K562 (cell line): ENCODE results near the gene POLD3. TPM values are rescaled to one million over a fixed set of nuclear protein-coding genes. Genes with fewer than 3 reads are reported as not detected.
A peak's percentile ranks its signal among the peaks of the same experiment; 100 is the strongest.

ENCODE experiments used
- CBFA2T3 ChIP-seq: fragments of 450-650 bp; IDR thresholded peaks from 2 replicates; pipeline ENCODE4 v1.6.1; 2017
- CBX2 ChIP-seq: fragments of 200-600 bp; sonication (generic); IDR thresholded peaks from one replicate; pipeline ENCODE4 v1.6.1; 2012; ENCODE audit warnings: mild to moderate bottlenecking, low read length, inconsistent platforms; ENCODE audit not compliant: insufficient read depth, poor library complexity, severe bottlenecking
- CREB1 ChIP-seq, 2 experiments: sonication (generic) in 1 of 2; formaldehyde crosslinking in 1 of 2; IDR thresholded peaks; 2 replicates each; pipeline versions ENCODE4 v1.6.1 to v1.8.0; 2012 to 2022; ENCODE audit warnings: inconsistent platforms in 1 of 2, mild to moderate bottlenecking in 1 of 2, missing genetic modification reagents in 1 of 2, moderate library complexity in 1 of 2
- ESRRA ChIP-seq: fragments of 450-650 bp; IDR thresholded peaks from 2 replicates; pipeline ENCODE4 v1.6.1; 2014; ENCODE audit warnings: low read depth, mild to moderate bottlenecking, moderate library complexity, borderline replicate concordance
- FOXK1 ChIP-seq: sonication (generic); formaldehyde crosslinking; IDR thresholded peaks from 2 replicates; pipeline ENCODE4 v1.8.0; 2022; ENCODE audit warnings: missing genetic modification reagents, mild to moderate bottlenecking, borderline replicate concordance
- FOXM1 ChIP-seq, 2 experiments: fragments of 450-650 bp in 1 of 2; sonication (generic) in 1 of 2; formaldehyde crosslinking in 1 of 2; IDR thresholded peaks; 2 replicates each; pipeline versions ENCODE4 v1.6.1 to v1.9.0; 2017 to 2022; ENCODE audit warnings: low read depth in 2 of 2, mild to moderate bottlenecking in 2 of 2, missing genetic modification reagents in 1 of 2, moderate library complexity in 1 of 2
- HCFC1 ChIP-seq: IDR thresholded peaks from 2 replicates; pipeline ENCODE4 v1.6.1; 2012; ENCODE audit warnings: low read depth, low read length, improper control_type of control experiment
- NR2C1 ChIP-seq, 2 experiments: fragments of 450-650 bp; IDR thresholded peaks; 2 replicates each; pipeline ENCODE4 v1.6.1; 2017; ENCODE audit warnings: mild to moderate bottlenecking in 2 of 2, antibody characterized with exemption in 1 of 2, inconsistent platforms in 1 of 2, missing compliant biosample characterization in 1 of 2, missing genetic modification characterization in 1 of 2
- POLR2AphosphoS5 ChIP-seq: IDR thresholded peaks from 2 replicates; pipeline ENCODE4 v1.6.1; 2011; ENCODE audit warnings: mild to moderate bottlenecking, low read depth, low read length, moderate library complexity; ENCODE audit not compliant: control insufficient read depth, insufficient read depth
- TAF1 ChIP-seq: IDR thresholded peaks from 2 replicates; pipeline ENCODE4 v1.6.1; 2011; ENCODE audit warnings: mild to moderate bottlenecking, low read length, moderate library complexity; ENCODE audit not compliant: insufficient read depth, control insufficient read depth, severe bottlenecking; ENCODE audit errors: extremely low read depth
- ZNF232 ChIP-seq: sonication (generic); formaldehyde crosslinking; IDR thresholded peaks from 2 replicates; pipeline ENCODE4 v1.8.0; 2022; ENCODE audit warnings: mild to moderate bottlenecking, missing genetic modification reagents
- polyA plus RNA-seq, 8 experiments: library from polyadenylated mRNA; depleted of rRNA in 4 of 8; stranded (reverse) in 5 of 8; unstranded in 3 of 8; fragments of >200 nt; fragmentation: Nextera tagmentation in 2 of 8; fragmentation: Illumina TruSeq in 1 of 8; extraction: Ambion mirVana in 2 of 8; extraction: Trizol in 1 of 8; gene quantifications; 2 replicates each; pipeline versions ENCODE4 v1.2.1 to v1.2.3, GENCODE V29; 2011 to 2014; ENCODE audit warnings: inconsistent platforms in 1 of 8, missing spikeins in 1 of 8
- total RNA-seq, 7 experiments: library from RNA; depleted of rRNA in 6 of 7; stranded (reverse); fragments of >200 nt in 6 of 7; fragmentation: Illumina TruSeq in 2 of 7; extraction: Trizol in 2 of 7; gene quantifications; 2 replicates each; pipeline versions ENCODE4 v1.2.1 to v1.2.3, GENCODE V29; 2011 to 2021; ENCODE audit warnings: low replicate concordance in 1 of 7
- TF ChIP-seq, protein P1 (sequence below), 2 experiments: fragments of 450-650 bp; conservative IDR thresholded peaks; 2 replicates each; pipeline ENCODE4 v1.6.1; 2017; ENCODE audit warnings: mild to moderate bottlenecking in 2 of 2, moderate library complexity in 2 of 2
- TF ChIP-seq, protein P2 (sequence below), 2 experiments: fragments of 450-650 bp; formaldehyde crosslinking in 1 of 2; IDR thresholded peaks; 2 replicates each; pipeline versions ENCODE4 v1.4.0 to v1.6.1; 2014 to 2020; ENCODE audit warnings: mild to moderate bottlenecking in 2 of 2, borderline replicate concordance in 1 of 2, low read depth in 1 of 2

POLD3 gene
- total and polyA plus RNA-seq, 9 of the 15 experiments (the other 6 are each of a cell fraction or from before 2014, with no cell fraction given): 10.6 to 40.1 (median 24.6) TPM

DNA sequence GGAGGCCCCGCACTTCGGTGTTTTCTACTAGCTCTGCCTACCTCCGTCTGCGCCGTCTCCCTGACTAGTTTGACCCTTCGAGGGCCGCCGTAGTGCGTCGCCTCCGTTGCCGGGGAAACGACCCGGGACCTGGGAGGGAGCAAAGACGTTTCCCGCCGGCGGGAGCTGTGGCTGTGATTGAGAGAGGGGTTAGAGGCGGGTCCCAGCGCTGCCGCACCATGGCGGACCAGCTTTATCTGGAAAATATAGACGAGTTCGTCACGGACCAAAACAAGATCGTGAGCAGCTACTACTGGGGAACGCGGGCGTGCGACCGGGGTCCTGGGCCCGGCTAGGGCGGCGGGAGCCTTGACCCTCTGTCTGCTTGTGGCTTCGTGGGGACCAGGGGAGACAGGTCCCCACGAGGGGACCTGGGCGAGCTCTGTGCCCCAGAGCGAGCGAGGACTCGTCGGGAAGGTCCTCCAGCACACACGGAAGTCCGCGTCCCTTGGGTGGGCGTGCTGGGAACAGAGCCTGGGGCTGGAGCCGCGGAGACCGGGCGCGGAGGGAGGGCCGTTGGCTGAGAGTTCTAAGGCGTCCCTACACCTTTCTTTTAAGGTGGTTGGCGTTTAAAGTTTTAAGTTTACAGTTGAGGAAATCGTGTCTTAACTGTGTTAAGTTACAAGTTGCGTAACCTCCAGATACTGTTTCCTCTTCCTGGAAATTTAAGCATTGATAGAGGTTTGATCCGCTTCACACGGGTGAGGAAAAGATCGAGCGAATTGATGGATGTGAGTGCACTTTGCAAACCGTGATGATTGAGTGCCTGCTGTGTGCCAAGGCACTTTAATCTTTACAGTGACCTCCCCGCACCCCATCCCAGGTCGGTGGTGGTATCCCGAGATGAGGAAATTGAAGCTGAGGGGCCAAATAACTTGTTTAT is at the start of gene POLD3 (continued):
- TF ChIP-seq, protein P1, sequence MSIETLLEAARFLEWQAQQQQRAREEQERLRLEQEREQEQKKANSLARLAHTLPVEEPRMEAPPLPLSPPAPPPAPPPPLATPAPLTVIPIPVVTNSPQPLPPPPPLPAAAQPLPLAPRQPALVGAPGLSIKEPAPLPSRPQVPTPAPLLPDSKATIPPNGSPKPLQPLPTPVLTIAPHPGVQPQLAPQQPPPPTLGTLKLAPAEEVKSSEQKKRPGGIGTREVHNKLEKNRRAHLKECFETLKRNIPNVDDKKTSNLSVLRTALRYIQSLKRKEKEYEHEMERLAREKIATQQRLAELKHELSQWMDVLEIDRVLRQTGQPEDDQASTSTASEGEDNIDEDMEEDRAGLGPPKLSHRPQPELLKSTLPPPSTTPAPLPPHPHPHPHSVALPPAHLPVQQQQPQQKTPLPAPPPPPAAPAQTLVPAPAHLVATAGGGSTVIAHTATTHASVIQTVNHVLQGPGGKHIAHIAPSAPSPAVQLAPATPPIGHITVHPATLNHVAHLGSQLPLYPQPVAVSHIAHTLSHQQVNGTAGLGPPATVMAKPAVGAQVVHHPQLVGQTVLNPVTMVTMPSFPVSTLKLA (conservative IDR thresholded peaks at IDR 0.05): peak; percentile 64 to 81; a peak in 3 of 4 replicates
- TF ChIP-seq NR2C1 (IDR thresholded peaks at IDR 0.05) (peak; percentile 95), NR2C1 (tag; IDR thresholded peaks at IDR 0.05) (peak; percentile 96), POLR2AphosphoS5 (0 out of 2 replicates have a peak, but pooled peaks have one; percentile 49), CBX2 (no peak), ZNF232 (CRISPR knock-in tag) (0 out of 2 replicates have a peak, but pooled peaks have one; percentile 20), FOXK1 (peak; percentile 55; the same call in 1 of the 2 replicates), CREB1 (IDR thresholded peaks at IDR 0.05) (peak; percentile 74), CREB1 (CRISPR knock-in tag; IDR thresholded peaks at IDR 0.05) (no peak), TAF1 (peak; percentile 61), CBFA2T3 (0 out of 2 replicates have a peak, but pooled peaks have one; percentile 6), FOXM1 (IDR thresholded peaks at IDR 0.05; ENCODE audit: low read depth) (no peak), FOXM1 (CRISPR knock-in tag; IDR thresholded peaks at IDR 0.05; ENCODE audit: low read depth) (peak; percentile 83; the same call in 1 of the 2 replicates), ESRRA (peak; percentile 39; the same call in 1 of the 2 replicates), HCFC1 (peak; percentile 70)
- TF ChIP-seq, protein P2, sequence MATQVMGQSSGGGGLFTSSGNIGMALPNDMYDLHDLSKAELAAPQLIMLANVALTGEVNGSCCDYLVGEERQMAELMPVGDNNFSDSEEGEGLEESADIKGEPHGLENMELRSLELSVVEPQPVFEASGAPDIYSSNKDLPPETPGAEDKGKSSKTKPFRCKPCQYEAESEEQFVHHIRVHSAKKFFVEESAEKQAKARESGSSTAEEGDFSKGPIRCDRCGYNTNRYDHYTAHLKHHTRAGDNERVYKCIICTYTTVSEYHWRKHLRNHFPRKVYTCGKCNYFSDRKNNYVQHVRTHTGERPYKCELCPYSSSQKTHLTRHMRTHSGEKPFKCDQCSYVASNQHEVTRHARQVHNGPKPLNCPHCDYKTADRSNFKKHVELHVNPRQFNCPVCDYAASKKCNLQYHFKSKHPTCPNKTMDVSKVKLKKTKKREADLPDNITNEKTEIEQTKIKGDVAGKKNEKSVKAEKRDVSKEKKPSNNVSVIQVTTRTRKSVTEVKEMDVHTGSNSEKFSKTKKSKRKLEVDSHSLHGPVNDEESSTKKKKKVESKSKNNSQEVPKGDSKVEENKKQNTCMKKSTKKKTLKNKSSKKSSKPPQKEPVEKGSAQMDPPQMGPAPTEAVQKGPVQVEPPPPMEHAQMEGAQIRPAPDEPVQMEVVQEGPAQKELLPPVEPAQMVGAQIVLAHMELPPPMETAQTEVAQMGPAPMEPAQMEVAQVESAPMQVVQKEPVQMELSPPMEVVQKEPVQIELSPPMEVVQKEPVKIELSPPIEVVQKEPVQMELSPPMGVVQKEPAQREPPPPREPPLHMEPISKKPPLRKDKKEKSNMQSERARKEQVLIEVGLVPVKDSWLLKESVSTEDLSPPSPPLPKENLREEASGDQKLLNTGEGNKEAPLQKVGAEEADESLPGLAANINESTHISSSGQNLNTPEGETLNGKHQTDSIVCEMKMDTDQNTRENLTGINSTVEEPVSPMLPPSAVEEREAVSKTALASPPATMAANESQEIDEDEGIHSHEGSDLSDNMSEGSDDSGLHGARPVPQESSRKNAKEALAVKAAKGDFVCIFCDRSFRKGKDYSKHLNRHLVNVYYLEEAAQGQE (IDR thresholded peaks at IDR 0.05; ENCODE audit: borderline replicate concordance): 0 out of 2 replicates have a peak, but pooled peaks have one; percentile 11
- TF ChIP-seq, protein P2 (CRISPR knock-in tag; IDR thresholded peaks at IDR 0.05; ENCODE audit: low read depth): no peak
